ENCODE results near the gene SH2D3A.

SH2D3A gene

GRCh38 chr19:6718111-6718740, 49.0 kb downstream of the SH2D3A start:
- Histone ChIP-seq H4K20me1 (ENCODE audit: insufficient read depth, low read length, poor library complexity, severe bottlenecking) (no peaks in the 10 kb centered on the region), H3K36me3 (ENCODE audit: insufficient read depth, low read length) (no peaks in the 10 kb centered on the region), H2AFZ (ENCODE audit: low read length) (no peak overlapping the region), H3F3A (ENCODE audit: low read depth) (no peaks in the 10 kb centered on the region), H3K79me2 (ENCODE audit: insufficient read depth, low read length) (no peaks in the 10 kb centered on the region), H3K9ac (ENCODE audit: low read depth, low read length, poor library complexity, severe bottlenecking) (no peak overlapping the region), H3K4me2 (ENCODE audit: low read depth, low read length, poor library complexity, severe bottlenecking) (no peak overlapping the region), H3K27me3 (ENCODE audit: insufficient read depth, low read length, poor library complexity, severe bottlenecking) (no peaks in the 10 kb centered on the region), H3K4me1 (ENCODE audit: insufficient read depth, low read length, poor library complexity, severe bottlenecking) (no peaks in the 10 kb centered on the region), H3K9me3 (ENCODE audit: insufficient read depth, low read depth, low read length) (no peaks in the 10 kb centered on the region), H3K4me3 (ENCODE audit: low read length, poor library complexity, severe bottlenecking) (no peak overlapping the region), H3K9me2 (replicated peaks; ENCODE audit: low read depth, low read length) (no peaks in the 10 kb centered on the region)
- TF ChIP-seq CTCF (conservative IDR thresholded peaks at IDR 0.05; ENCODE audit: low read length) = no peak
- no peak for TF ChIP-seq EZH2phosphoT487 (IDR thresholded peaks at IDR 0.05; ENCODE audit: borderline replicate concordance)

- H3K4me3 ChIP-seq (ENCODE audit: low read length, poor library complexity, severe bottlenecking) = no peak overlapping the region
- H3K4me1 ChIP-seq (ENCODE audit: insufficient read depth, low read length, poor library complexity, severe bottlenecking) = no peaks in the 10 kb centered on the region
- no peaks in the 10 kb centered on the region for H3K36me3 ChIP-seq (ENCODE audit: insufficient read depth, low read length)
- H3K9ac ChIP-seq (ENCODE audit: low read depth, low read length, poor library complexity, severe bottlenecking) = no peak overlapping the region
- no peak for TF ChIP-seq CTCF (conservative IDR thresholded peaks at IDR 0.05; ENCODE audit: low read length)
- TF ChIP-seq EZH2phosphoT487 (IDR thresholded peaks at IDR 0.05; ENCODE audit: borderline replicate concordance) = no peak
- H3K9me3 ChIP-seq (ENCODE audit: insufficient read depth, low read depth, low read length) = no peaks in the 10 kb centered on the region
- no peaks in the 10 kb centered on the region for H3F3A ChIP-seq (ENCODE audit: low read depth)
- no peaks in the 10 kb centered on the region for H4K20me1 ChIP-seq (ENCODE audit: insufficient read depth, low read length, poor library complexity, severe bottlenecking)
- H3K27me3 ChIP-seq (ENCODE audit: insufficient read depth, low read length, poor library complexity, severe bottlenecking) = no peaks in the 10 kb centered on the region
- no peak overlapping the region for H2AFZ ChIP-seq (ENCODE audit: low read length)
- no peak overlapping the region for H3K4me2 ChIP-seq (ENCODE audit: low read depth, low read length, poor library complexity, severe bottlenecking)
- H3K79me2 ChIP-seq (ENCODE audit: insufficient read depth, low read length) = no peaks in the 10 kb centered on the region
- H3K9me2 ChIP-seq (replicated peaks; ENCODE audit: low read depth, low read length) = no peaks in the 10 kb centered on the region
These were observed 49.7 kb downstream of the SH2D3A start for GRCh38 chr19:6717441-6717971.

GRCh38 chr19:6717036-6717435, 50.2 kb downstream of the SH2D3A start:
- Histone ChIP-seq H3K4me3 (ENCODE audit: low read length, poor library complexity, severe bottlenecking) (no peak overlapping the region), H3K9me3 (ENCODE audit: insufficient read depth, low read depth, low read length) (no peaks in the 10 kb centered on the region), H3K4me1 (ENCODE audit: insufficient read depth, low read length, poor library complexity, severe bottlenecking) (no peaks in the 10 kb centered on the region), H3K79me2 (ENCODE audit: insufficient read depth, low read length) (no peaks in the 10 kb centered on the region), H3F3A (ENCODE audit: low read depth) (no peaks in the 10 kb centered on the region), H3K9me2 (replicated peaks; ENCODE audit: low read depth, low read length) (no peaks in the 10 kb centered on the region), H2AFZ (ENCODE audit: low read length) (no peak overlapping the region), H3K27me3 (ENCODE audit: insufficient read depth, low read length, poor library complexity, severe bottlenecking) (no peaks in the 10 kb centered on the region), H3K36me3 (ENCODE audit: insufficient read depth, low read length) (no peaks in the 10 kb centered on the region), H3K9ac (ENCODE audit: low read depth, low read length, poor library complexity, severe bottlenecking) (no peak overlapping the region), H4K20me1 (ENCODE audit: insufficient read depth, low read length, poor library complexity, severe bottlenecking) (no peaks in the 10 kb centered on the region), H3K4me2 (ENCODE audit: low read depth, low read length, poor library complexity, severe bottlenecking) (no peak overlapping the region)
- peak; percentile 50 for TF ChIP-seq CTCF (conservative IDR thresholded peaks at IDR 0.05; ENCODE audit: low read length)
- TF ChIP-seq EZH2phosphoT487 (IDR thresholded peaks at IDR 0.05; ENCODE audit: borderline replicate concordance) = no peak
